Nephron (organoid): ENCODE data around the gene SLC22A17.

Experiments
- H3K27ac Mint-ChIP-seq, 3 experiments: 2 replicates each; pipeline ENCODE4 v1.8.0; 2020; ENCODE audit warnings: mixed read lengths in 3 of 3, mild to moderate bottlenecking in 2 of 3, moderate library complexity in 1 of 3
- H3K27me3 Mint-ChIP-seq: 2 replicates; pipeline ENCODE4 v1.8.0; 2021; ENCODE audit warnings: low read depth, mild to moderate bottlenecking, moderate library complexity, mixed read lengths
- H3K36me3 Mint-ChIP-seq: 2 replicates; pipeline ENCODE4 v1.8.0; 2020; ENCODE audit warnings: low read depth, mixed read lengths
- H3K4me1 Mint-ChIP-seq: 2 replicates; pipeline ENCODE4 v1.8.0; 2020; ENCODE audit warnings: mixed read lengths
- H3K4me3 Mint-ChIP-seq, 3 experiments: 2 replicates each; pipeline ENCODE4 v1.8.0; 2020; ENCODE audit warnings: mild to moderate bottlenecking in 3 of 3, mixed read lengths in 3 of 3, moderate library complexity in 2 of 3
- H3K9me3 Mint-ChIP-seq: 2 replicates; pipeline ENCODE4 v1.8.0; 2020; ENCODE audit warnings: mixed read lengths
- TF ChIP-seq, protein P1 (sequence below), 3 experiments: fragments of 200-600 bp; sonication (generic); IDR thresholded peaks; one replicate each; pipeline ENCODE4 v1.5.0; 2021; ENCODE audit warnings: antibody characterized with exemption in 3 of 3; ENCODE audit not compliant: unreplicated experiment in 3 of 3

The SLC22A17 gene

DNA sequence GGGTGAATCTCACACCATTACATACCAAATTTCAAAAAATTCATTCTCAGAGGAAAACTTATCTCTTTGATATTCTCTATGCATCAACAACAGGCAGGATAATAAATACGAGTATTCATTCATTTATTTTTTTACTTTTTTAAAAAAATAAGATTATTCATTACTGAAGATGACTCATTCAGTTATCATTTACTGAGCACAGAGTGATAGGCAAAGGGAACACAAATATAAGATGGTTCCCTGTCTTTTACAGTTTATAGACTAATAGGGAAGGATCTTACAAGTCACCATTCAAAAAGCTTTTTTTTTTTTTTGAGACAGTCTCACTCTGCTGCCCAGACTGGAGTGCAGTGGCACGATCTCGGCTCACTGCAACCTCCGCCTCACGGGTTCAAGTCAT, 36.4 kb downstream of the SLC22A17 start:
- H3K27me3 Mint-ChIP-seq: no peaks in the 10 kb centered on the region
- H3K36me3 Mint-ChIP-seq: peaks cover 26% of the 10 kb centered on the region
- no peaks in the 10 kb centered on the region for H3K9me3 Mint-ChIP-seq
- H3K4me1 Mint-ChIP-seq: peaks cover 10% of the 10 kb centered on the region
- TF ChIP-seq, protein P1, sequence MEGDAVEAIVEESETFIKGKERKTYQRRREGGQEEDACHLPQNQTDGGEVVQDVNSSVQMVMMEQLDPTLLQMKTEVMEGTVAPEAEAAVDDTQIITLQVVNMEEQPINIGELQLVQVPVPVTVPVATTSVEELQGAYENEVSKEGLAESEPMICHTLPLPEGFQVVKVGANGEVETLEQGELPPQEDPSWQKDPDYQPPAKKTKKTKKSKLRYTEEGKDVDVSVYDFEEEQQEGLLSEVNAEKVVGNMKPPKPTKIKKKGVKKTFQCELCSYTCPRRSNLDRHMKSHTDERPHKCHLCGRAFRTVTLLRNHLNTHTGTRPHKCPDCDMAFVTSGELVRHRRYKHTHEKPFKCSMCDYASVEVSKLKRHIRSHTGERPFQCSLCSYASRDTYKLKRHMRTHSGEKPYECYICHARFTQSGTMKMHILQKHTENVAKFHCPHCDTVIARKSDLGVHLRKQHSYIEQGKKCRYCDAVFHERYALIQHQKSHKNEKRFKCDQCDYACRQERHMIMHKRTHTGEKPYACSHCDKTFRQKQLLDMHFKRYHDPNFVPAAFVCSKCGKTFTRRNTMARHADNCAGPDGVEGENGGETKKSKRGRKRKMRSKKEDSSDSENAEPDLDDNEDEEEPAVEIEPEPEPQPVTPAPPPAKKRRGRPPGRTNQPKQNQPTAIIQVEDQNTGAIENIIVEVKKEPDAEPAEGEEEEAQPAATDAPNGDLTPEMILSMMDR (IDR thresholded peaks at IDR 0.05; ENCODE audit: unreplicated experiment in 3 of 3): no peak
- no peak overlapping the region for H3K27ac Mint-ChIP-seq
- H3K4me3 Mint-ChIP-seq: no peak overlapping the region

DNA sequence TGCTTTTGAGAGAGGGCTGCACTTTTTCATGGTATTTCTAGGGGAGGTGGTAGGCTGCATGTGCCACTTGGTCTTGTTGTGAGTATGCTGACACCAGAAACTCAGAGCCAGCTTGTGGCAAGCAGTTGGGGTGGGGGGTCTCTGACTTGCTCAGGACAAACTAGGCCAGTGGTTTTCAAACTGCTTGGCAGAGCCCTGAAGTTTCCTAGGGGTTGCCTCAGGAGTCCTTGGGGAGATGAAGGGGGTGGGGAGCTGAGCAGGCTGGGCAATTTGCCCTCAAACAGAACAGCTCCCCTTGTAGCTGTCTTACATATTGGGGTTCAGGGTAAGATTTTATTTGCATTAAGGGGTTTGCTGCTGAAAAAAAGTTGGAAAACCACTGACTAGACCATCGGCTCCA, 42.1 kb downstream of the SLC22A17 start:
- no peaks in the 10 kb centered on the region for H3K9me3 Mint-ChIP-seq
- TF ChIP-seq, protein P1 (IDR thresholded peaks at IDR 0.05; ENCODE audit: unreplicated experiment in 3 of 3): no peak

DNA sequence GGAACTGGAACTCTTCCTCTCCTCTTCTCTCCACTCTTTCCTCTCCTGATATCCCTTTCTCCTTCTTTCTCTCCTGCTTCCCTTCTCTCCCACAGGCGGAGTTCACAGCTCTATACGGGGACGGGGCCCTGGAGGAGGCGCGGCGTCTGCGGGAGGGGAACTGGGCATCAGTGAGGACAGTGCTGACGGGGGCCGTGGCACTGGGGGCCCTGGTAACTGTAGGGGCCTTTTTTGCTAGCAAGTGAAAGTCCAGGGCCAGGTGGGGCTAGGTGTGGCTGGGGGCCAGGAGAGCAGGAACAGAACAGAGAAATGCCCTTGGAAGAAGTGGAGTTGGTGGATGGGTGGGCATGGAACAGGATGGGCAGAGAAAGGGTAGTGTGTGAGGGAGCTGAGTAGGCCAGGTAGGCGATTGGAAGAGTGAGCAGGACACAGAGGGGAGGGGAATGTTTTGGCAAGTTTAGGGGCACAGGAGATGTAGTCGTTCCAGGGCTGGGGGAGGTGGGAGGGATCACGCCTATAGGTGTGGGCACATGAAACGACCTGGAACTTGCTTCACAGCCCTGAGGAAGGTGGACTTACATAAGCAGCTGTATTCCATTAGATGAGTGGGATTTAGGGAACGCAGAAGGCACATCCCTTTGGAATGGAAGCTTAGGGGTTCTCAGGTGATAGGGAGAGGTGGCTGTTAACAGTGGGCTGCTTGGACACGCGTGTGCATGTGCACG, 43.8 kb downstream of the SLC22A17 start:
- Mint-ChIP-seq H3K4me1 (peaks cover 42% of the 10 kb centered on the region), H3K4me3 (peak overlapping the region; percentile 93 to 98 (median 95)), H3K9me3 (no peaks in the 10 kb centered on the region), H3K27ac (peak overlapping the region in 1 of 3 experiments; percentile 65), H3K36me3 (peaks cover 35% of the 10 kb centered on the region), H3K27me3 (peaks cover 5% of the 10 kb centered on the region)
- TF ChIP-seq, protein P1 (IDR thresholded peaks at IDR 0.05; ENCODE audit: unreplicated experiment in 3 of 3): no peak

More for the DNA sequence above, 42.1 kb downstream of the SLC22A17 start:
- peaks cover 37% of the 10 kb centered on the region for H3K4me1 Mint-ChIP-seq
- peaks cover 5% of the 10 kb centered on the region for H3K27me3 Mint-ChIP-seq
- peak overlapping the region in 2 of 3 experiments; percentile 3 to 34 for H3K4me3 Mint-ChIP-seq
- peaks cover 35% of the 10 kb centered on the region for H3K36me3 Mint-ChIP-seq
- no peak overlapping the region for H3K27ac Mint-ChIP-seq

DNA sequence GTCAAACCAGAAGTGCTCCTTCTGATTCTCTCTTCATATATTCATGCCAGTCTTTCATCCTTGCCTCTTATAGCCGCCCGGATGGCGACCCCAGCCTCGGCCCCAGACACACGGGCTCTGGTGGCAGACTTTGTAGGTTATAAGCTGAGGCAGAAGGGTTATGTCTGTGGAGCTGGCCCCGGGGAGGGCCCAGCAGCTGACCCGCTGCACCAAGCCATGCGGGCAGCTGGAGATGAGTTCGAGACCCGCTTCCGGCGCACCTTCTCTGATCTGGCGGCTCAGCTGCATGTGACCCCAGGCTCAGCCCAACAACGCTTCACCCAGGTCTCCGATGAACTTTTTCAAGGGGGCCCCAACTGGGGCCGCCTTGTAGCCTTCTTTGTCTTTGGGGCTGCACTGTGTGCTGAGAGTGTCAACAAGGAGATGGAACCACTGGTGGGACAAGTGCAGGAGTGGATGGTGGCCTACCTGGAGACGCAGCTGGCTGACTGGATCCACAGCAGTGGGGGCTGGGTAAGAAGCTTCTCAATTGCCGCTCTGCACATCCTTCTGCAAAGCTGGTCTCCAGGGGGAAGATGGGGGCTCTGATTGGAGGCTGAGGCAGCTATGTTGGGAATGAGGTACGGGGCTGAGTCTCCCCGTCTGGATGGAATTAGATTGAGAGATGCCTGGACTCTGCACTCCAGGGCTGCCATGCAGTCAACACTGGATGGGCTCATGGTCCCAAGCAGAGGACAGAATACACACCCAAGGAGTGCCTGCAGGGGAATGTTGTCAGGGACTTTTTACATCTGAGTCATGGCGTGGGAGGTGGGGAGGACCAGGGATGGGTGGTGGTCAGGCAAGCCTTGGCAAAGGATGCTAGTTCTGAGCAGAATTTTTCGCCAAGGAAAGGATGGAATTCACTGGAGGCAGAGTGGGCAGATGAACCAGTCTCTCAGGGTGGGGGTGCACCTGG, 44.7 kb downstream of the SLC22A17 start:
- peak overlapping the region; percentile 92 to 97 (median 95) for H3K27ac Mint-ChIP-seq
- TF ChIP-seq, protein P1 (IDR thresholded peaks at IDR 0.05; ENCODE audit: unreplicated experiment in 3 of 3): no peak
- peaks cover 34% of the 10 kb centered on the region for H3K36me3 Mint-ChIP-seq
- no peaks in the 10 kb centered on the region for H3K9me3 Mint-ChIP-seq
- peaks cover 5% of the 10 kb centered on the region for H3K27me3 Mint-ChIP-seq
- H3K4me3 Mint-ChIP-seq: peak overlapping the region; percentile 93 to 98 (median 95)
- H3K4me1 Mint-ChIP-seq: peaks cover 42% of the 10 kb centered on the region

DNA sequence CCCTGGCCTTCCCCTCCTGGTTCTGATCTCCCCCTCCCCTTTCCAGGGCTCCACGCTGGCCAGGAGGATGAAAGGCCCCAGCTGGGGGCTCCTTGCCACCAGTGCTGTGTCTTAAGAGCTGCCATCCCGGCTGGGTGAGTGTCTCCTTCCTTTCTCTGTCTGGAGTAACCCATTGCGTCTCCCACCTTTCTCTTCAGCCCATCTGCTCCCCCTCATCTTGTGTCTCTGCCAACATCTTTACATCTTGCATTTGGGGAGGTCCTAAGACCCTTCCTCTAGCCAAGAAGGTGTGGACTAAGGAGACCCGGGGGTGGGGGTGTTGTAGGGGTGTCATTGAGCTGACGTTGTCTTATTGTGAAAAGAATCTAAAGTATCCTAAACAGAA, 45.5 kb downstream of the SLC22A17 start:
- Mint-ChIP-seq H3K4me3 (peak overlapping the region; percentile 93 to 98 (median 95)), H3K4me1 (peaks cover 42% of the 10 kb centered on the region), H3K36me3 (peaks cover 25% of the 10 kb centered on the region), H3K27me3 (peaks cover 5% of the 10 kb centered on the region), H3K27ac (peak overlapping the region; percentile 92 to 97 (median 95)), H3K9me3 (no peaks in the 10 kb centered on the region)
- TF ChIP-seq, protein P1 (IDR thresholded peaks at IDR 0.05; ENCODE audit: unreplicated experiment in 3 of 3): no peak
